ENCODE data around the gene ALDH1B1. TPM values are rescaled to one million over a fixed set of nuclear protein-coding genes. Genes with fewer than 3 reads are reported as not detected.

The ALDH1B1 gene
- total and polyA plus RNA-seq, 9 of the 15 experiments (the other 6 are each of a cell fraction or from before 2014, with no cell fraction given) = 8.6 to 46.5 (median 30.8) TPM

DNA sequence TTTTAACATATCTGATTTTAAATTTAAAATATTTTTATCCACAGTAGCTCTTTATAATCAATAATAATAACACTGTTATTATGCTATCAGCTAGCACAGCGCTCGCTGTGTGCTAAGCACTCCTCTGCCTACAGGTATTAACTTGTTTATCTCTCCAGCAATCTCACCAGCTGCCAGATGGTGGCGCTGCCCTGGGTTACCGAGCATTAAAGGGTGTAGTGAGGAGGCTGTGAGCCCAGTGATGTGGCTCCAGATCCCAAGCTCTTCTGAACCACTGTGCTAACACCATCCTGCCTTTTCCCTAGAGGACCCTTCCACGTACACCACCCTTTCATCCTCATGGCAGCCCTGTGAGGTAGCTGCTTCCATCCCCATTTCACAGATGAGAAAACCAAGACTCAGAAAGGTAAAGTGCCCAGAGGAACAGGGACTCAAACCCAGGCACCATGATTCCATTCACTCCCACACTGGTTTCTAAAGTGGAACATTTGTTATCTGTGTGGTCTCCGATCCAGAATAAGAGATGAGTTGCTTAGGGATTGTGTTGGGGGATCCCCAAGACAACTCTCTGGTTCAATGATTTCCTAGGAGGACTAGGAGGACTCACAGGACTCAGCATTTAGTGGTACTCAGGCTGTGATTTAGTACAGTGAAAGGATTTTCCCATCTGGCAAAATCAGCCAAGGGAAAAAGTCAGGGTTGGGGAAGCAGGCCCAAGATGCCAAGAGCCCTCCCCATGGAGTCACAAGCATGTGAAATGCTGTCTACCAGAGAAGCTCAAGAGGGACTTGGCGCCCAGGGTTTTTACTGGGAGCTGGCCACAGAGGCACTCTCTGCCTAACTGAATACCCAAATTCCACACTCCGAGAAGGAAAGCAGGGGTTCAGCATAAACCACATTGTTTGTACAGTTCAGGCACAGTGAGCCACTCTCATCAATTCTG lies 24.8 kb downstream of the ALDH1B1 start (continued):
- TF ChIP-seq, protein P1, sequence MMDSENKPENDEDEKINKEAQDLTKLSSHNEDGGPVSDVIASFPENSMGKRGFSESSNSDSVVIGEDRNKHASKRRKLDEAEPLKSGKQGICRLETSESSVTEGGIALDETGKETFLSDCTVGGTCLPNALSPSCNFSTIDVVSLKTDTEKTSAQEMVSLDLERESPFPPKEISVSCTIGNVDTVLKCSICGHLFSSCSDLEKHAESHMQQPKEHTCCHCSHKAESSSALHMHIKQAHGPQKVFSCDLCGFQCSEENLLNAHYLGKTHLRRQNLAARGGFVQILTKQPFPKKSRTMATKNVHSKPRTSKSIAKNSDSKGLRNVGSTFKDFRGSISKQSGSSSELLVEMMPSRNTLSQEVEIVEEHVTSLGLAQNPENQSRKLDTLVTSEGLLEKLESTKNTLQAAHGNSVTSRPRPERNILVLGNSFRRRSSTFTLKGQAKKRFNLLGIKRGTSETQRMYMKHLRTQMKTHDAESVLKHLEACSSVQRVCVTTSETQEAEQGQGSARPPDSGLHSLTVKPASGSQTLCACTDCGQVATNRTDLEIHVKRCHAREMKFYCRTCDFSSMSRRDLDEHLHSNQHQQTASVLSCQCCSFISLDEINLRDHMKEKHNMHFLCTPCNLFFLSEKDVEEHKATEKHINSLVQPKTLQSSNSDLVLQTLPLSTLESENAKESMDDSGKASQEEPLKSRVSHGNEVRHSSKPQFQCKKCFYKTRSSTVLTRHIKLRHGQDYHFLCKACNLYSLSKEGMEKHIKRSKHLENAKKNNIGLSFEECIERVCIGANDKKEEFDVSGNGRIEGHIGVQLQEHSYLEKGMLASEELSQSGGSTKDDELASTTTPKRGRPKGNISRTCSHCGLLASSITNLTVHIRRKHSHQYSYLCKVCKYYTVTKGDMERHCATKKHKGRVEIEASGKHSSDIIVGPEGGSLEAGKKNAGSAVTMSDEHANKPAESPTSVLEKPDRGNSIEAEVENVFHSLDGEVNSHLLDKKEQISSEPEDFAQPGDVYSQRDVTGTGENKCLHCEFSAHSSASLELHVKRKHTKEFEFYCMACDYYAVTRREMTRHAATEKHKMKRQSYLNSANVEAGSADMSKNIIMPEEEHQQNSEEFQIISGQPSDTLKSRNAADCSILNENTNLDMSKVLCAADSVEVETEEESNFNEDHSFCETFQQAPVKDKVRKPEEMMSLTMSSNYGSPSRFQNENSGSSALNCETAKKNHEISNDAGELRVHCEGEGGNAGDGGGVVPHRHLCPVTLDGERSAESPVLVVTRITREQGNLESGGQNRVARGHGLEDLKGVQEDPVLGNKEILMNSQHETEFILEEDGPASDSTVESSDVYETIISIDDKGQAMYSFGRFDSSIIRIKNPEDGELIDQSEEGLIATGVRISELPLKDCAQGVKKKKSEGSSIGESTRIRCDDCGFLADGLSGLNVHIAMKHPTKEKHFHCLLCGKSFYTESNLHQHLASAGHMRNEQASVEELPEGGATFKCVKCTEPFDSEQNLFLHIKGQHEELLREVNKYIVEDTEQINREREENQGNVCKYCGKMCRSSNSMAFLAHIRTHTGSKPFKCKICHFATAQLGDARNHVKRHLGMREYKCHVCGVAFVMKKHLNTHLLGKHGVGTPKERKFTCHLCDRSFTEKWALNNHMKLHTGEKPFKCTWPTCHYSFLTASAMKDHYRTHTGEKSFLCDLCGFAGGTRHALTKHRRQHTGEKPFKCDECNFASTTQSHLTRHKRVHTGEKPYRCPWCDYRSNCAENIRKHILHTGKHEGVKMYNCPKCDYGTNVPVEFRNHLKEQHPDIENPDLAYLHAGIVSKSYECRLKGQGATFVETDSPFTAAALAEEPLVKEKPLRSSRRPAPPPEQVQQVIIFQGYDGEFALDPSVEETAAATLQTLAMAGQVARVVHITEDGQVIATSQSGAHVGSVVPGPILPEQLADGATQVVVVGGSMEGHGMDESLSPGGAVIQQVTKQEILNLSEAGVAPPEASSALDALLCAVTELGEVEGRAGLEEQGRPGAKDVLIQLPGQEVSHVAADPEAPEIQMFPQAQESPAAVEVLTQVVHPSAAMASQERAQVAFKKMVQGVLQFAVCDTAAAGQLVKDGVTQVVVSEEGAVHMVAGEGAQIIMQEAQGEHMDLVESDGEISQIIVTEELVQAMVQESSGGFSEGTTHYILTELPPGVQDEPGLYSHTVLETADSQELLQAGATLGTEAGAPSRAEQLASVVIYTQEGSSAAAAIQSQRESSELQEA (IDR thresholded peaks at IDR 0.05; ENCODE audit: low read depth) = no peak
- no peak for TF ChIP-seq NUFIP1 (IDR thresholded peaks at IDR 0.05; ENCODE audit: partially characterized antibody)
- TF ChIP-seq XRCC5 (IDR thresholded peaks at IDR 0.05; ENCODE audit: low read depth, low read length) = 0 out of 2 replicates have a peak, but pooled peaks have one; percentile 45
- no peak for TF ChIP-seq SAFB2 (IDR thresholded peaks at IDR 0.05; ENCODE audit: borderline replicate concordance, low read depth, low read length, severe bottlenecking)
- TF ChIP-seq KAT7 (CRISPR knock-in tag; IDR thresholded peaks at IDR 0.05; ENCODE audit: borderline replicate concordance) = no peak
- TF ChIP-seq FOXK2 (conservative IDR thresholded peaks at IDR 0.05 in 1 of 2, IDR thresholded peaks at IDR 0.05 in 1 of 2; ENCODE audit: low read depth in 2 of 2) = peak in 1 of 2 experiments; percentile 42; a peak in 1 of 4 replicates
- TF ChIP-seq MBD2 (IDR thresholded peaks at IDR 0.05; ENCODE audit: borderline replicate concordance, low read depth) = no peak
- peak; percentile 47 for TF ChIP-seq CHD4 (IDR thresholded peaks at IDR 0.05; ENCODE audit: insufficient read depth, insufficient replicate concordance, low read depth, low read length, poor library complexity, severe bottlenecking)
- TF ChIP-seq ZNF280A (IDR thresholded peaks at IDR 0.05; ENCODE audit: low read depth, partially characterized antibody) = no peak
- TF ChIP-seq HNRNPK (IDR thresholded peaks at IDR 0.05; ENCODE audit: low read depth, low read length, poor library complexity, severe bottlenecking) = no peak
- no peak for TF ChIP-seq ZNF696 (CRISPR knock-in tag; conservative IDR thresholded peaks at IDR 0.05)
- no peak for TF ChIP-seq U2AF2 (optimal IDR thresholded peaks at IDR 0.05; ENCODE audit: low read depth, low read length)
